ENCODE data around the gene AR. TPM values are rescaled to one million over a fixed set of nuclear protein-coding genes. Genes with fewer than 3 reads are reported as not detected.
"Not testable (repeated sequence)": the region's sequence is repeated elsewhere in the genome, so short reads cannot be mapped to it uniquely, and the experiment has no call there.

Gene AR
- total RNA-seq, 4 donors from 2014 or later = 8.0 to 22.2 (median 14.6) TPM

GRCh38 chrX:67652543-67652942 lies 108.7 kb downstream of the AR start:
- no peak for ATAC-seq (ENCODE audit: low FRiP score)
- DNase-seq (ENCODE audit: low spot score) = no peak
- TF ChIP-seq, protein P1, sequence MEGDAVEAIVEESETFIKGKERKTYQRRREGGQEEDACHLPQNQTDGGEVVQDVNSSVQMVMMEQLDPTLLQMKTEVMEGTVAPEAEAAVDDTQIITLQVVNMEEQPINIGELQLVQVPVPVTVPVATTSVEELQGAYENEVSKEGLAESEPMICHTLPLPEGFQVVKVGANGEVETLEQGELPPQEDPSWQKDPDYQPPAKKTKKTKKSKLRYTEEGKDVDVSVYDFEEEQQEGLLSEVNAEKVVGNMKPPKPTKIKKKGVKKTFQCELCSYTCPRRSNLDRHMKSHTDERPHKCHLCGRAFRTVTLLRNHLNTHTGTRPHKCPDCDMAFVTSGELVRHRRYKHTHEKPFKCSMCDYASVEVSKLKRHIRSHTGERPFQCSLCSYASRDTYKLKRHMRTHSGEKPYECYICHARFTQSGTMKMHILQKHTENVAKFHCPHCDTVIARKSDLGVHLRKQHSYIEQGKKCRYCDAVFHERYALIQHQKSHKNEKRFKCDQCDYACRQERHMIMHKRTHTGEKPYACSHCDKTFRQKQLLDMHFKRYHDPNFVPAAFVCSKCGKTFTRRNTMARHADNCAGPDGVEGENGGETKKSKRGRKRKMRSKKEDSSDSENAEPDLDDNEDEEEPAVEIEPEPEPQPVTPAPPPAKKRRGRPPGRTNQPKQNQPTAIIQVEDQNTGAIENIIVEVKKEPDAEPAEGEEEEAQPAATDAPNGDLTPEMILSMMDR (IDR thresholded peaks at IDR 0.05) = no peak

GRCh38 chrX:67654301-67654700 lies 110.5 kb downstream of the AR start:
- DNase-seq (ENCODE audit: low spot score) (no peak), ATAC-seq (ENCODE audit: low FRiP score) (no peak)
- TF ChIP-seq, protein P1 (IDR thresholded peaks at IDR 0.05) = no peak

DNA sequence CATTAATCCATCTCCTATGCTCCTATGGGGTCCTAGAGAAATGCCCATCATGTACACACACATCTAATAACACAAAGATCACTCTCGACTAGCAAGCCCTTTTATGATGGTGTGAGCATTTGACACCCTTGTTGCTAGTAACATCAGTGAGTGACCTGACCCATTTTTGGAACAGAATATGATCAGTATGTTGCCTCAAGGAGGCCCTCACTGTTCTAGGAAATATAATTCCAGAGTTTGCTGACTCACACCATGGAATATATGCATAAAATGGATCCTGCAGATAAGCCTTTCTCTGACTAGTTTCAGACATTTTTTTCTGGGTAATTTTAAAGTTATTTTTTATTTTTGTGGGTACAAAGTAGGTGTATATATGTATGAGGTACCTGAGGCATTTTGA lies 121.8 kb downstream of the AR start:
- no peak for ATAC-seq (ENCODE audit: low FRiP score)
- no peak for DNase-seq (ENCODE audit: low spot score)
- TF ChIP-seq, protein P1 (IDR thresholded peaks at IDR 0.05) = no peak

GRCh38 chrX:67670717-67671116 lies 126.9 kb downstream of the AR start:
- ATAC-seq (ENCODE audit: low FRiP score); DNase-seq (ENCODE audit: low spot score): not testable (repeated sequence)

DNA sequence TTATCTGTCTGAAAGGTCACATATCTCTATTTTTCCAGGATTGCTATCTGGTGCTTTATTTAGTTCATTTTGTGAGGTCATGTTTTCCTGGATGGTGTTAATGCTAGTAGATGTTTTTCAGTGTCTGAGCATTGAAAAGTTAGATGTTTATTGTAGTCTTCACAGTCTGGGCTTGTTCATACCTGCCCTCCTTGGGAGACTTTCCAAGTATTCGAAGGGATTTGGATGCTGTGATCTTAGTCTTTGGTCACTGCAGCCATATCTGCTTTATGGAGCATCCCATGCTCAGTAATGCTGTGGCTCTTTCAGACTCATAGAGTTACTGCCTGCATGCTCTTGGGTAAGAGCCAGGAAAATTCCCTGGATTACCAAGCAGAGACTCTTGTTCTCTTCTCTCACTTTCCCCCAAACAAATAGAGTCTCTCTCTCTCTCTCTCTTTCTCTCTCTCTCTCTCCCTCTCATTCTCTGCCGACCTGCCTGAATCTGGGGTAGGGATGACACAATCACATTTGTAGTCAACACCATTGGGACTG lies 130.0 kb downstream of the AR start:
- TF ChIP-seq, protein P1 (IDR thresholded peaks at IDR 0.05) = no peak
- no peak for ATAC-seq (ENCODE audit: low FRiP score)
- no peak for DNase-seq (ENCODE audit: low spot score)

DNA sequence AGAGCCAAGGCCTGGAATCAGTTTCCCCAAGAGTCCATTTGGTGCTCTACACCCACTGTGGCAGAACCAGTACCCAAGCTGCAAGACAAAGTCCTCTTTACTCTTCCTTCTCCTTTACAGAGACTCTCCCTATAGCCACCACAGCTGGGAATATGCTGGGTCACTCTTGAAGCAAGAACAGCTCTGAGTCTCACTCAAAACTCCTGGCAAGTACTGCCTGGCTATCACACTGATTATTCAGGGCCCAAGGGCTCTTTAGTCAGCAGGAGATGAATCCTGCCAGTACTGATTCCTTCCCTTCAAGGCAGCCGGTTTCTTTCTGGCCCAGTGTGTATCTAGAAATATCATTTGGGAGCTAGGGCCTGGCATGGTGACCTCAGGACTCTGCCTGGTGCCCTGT lies 130.9 kb downstream of the AR start:
- TF ChIP-seq, protein P1 (IDR thresholded peaks at IDR 0.05) = no peak
- no peak for ATAC-seq (ENCODE audit: low FRiP score)
- DNase-seq (ENCODE audit: low spot score) = no peak

GRCh38 chrX:67684136-67684535 lies 140.3 kb downstream of the AR start:
- TF ChIP-seq, protein P1 (IDR thresholded peaks at IDR 0.05) = no peak
- no peak for DNase-seq (ENCODE audit: low spot score)
- no peak for ATAC-seq (ENCODE audit: low FRiP score)

- TF ChIP-seq, protein P1 (IDR thresholded peaks at IDR 0.05) = no peak
- ATAC-seq (ENCODE audit: low FRiP score) (no peak), DNase-seq (ENCODE audit: low spot score) (no peak)
Measured at GRCh38 chrX:67692246-67692645, 148.4 kb downstream of the AR start.

All from omental fat pad (tissue), 4 donors.